K562 (cell line): ENCODE data around the gene ATF7IP. TPM values are rescaled to one million over a fixed set of nuclear protein-coding genes. Genes with fewer than 3 reads are reported as not detected.
A peak's percentile ranks its signal among the peaks of the same experiment; 100 is the strongest.

Experiments used
- ATAC-seq: fragments of 200-7000 bp; cut with Tn5 transposase; 3 replicates; pipeline ENCODE4 v1.9.1; 2020; ENCODE audit warnings: moderate library complexity
- BruUV-seq: library from RNA; stranded (reverse); fragments of 400-500 nt; replicated peaks from 2 replicates; lab custom pipeline; 2021; lab: Mats Ljungman, UMichigan
- CTCF ChIA-PET: fragments of 300-600 bp; formaldehyde crosslinking; extraction: SDS; loops from one replicate; lab custom pipeline; 2021; ENCODE audit warnings: low intra/inter-chr PET ratio; lab: Yijun Ruan, JAX
- POLR2A ChIA-PET: fragments of 300-600, 350-650 bp; sonication (Branson Sonifier 250); formaldehyde crosslinking; extraction: SDS; loops from one replicate; lab custom pipeline; 2021; ENCODE audit warnings: antibody characterized with exemption, inconsistent platforms; lab: Yijun Ruan, JAX
- DNase-seq, 4 experiments: peaks; one replicate each; pipeline versions ENCODE4 v3.0.0 to v3.0.0-alpha.2; 2011 to 2018; ENCODE audit warnings: low spot score in 3 of 4, mixed read lengths in 3 of 4; ENCODE audit errors: extremely low read depth in 1 of 4
- FAIRE-seq: peaks from 2 replicates; lab custom pipeline; 2011; peaks lifted over from hg19 to GRCh38; lab: Jason Lieb, UNC
- H2AFZ ChIP-seq: 2 replicates; pipeline ENCODE4 v1.6.0; 2011; ENCODE audit warnings: low read depth, low read length, control low read depth, inconsistent platforms
- H3K27ac ChIP-seq: fragments of 200-600 bp; 3 replicates; pipeline ENCODE4 v1.8.0; 2011; ENCODE audit warnings: low read depth, mild to moderate bottlenecking, control low read depth, inconsistent platforms, low read length, moderate library complexity, mixed read lengths; ENCODE audit errors: extremely low read depth
- H3K27me3 ChIP-seq, 2 experiments: fragments of 300-600 bp in 1 of 2; 2 replicates in 1 of 2; 3 replicates in 1 of 2; pipeline versions ENCODE4 v1.6.0 to v1.8.0; 2011; ENCODE audit warnings: inconsistent platforms in 2 of 2, low read length in 2 of 2, mild to moderate bottlenecking in 1 of 2, mixed read lengths in 1 of 2, moderate library complexity in 1 of 2; ENCODE audit not compliant: control insufficient read depth in 2 of 2, insufficient read depth in 2 of 2
- H3K36me3 ChIP-seq: fragments of 300-600 bp; 3 replicates; pipeline ENCODE4 v1.8.0; 2011; ENCODE audit warnings: mild to moderate bottlenecking, low read length, inconsistent platforms; ENCODE audit not compliant: control insufficient read depth, insufficient read depth
- H3K4me1 ChIP-seq, 2 experiments: fragments of 200-600 bp in 1 of 2; replicated peaks in 1 of 2; 2 replicates in 1 of 2; 3 replicates in 1 of 2; pipeline versions ENCODE4 v1.5.1 to v1.8.0; 2011; ENCODE audit warnings: inconsistent platforms in 2 of 2, low read length in 2 of 2, mild to moderate bottlenecking in 1 of 2, mixed read lengths in 1 of 2, moderate library complexity in 1 of 2; ENCODE audit not compliant: control insufficient read depth in 2 of 2, insufficient read depth in 2 of 2
- H3K4me2 ChIP-seq: 2 replicates; pipeline ENCODE4 v1.6.1; 2011; ENCODE audit warnings: low read length, control low read depth, inconsistent platforms, mixed read lengths; ENCODE audit not compliant: insufficient read depth
- H3K4me3 ChIP-seq: fragments of 200-600 bp; sonication (generic), shearing (Covaris generic); 2 replicates; pipeline ENCODE4 v1.5.1; 2016; ENCODE audit warnings: control low read depth, inconsistent platforms
- H3K79me2 ChIP-seq: fragments of 200-600 bp; 3 replicates; pipeline ENCODE4 v1.8.0; 2011; ENCODE audit warnings: low read length, inconsistent platforms; ENCODE audit not compliant: control insufficient read depth, insufficient read depth
- H3K9ac ChIP-seq, 2 experiments: 2 replicates each; pipeline versions ENCODE4 v1.6.0 to v1.6.1; 2011; ENCODE audit warnings: low read depth in 2 of 2, low read length in 2 of 2, control low read depth in 1 of 2, inconsistent platforms in 1 of 2, mild to moderate bottlenecking in 1 of 2, mixed read lengths in 1 of 2; ENCODE audit not compliant: insufficient read depth in 1 of 2
- H3K9me1 ChIP-seq: one replicate; pipeline ENCODE4 v1.6.0; 2011; ENCODE audit warnings: inconsistent platforms, mild to moderate bottlenecking, low read length, moderate library complexity; ENCODE audit not compliant: control insufficient read depth, insufficient read depth
- H3K9me3 ChIP-seq: replicated peaks from 2 replicates; pipeline ENCODE4 v1.5.1; 2011; ENCODE audit warnings: low read depth, low read length, inconsistent platforms; ENCODE audit not compliant: control insufficient read depth, insufficient read depth
- H4K20me1 ChIP-seq: replicated peaks from 2 replicates; pipeline ENCODE4 v1.6.1; 2011; ENCODE audit warnings: low read length, inconsistent platforms, mixed read lengths; ENCODE audit not compliant: control insufficient read depth, insufficient read depth
- CBX3 ChIP-seq, 2 experiments: IDR thresholded peaks; 1 replicate in 1 of 2; 2 replicates in 1 of 2; pipeline ENCODE4 v1.6.1; 2012; ENCODE audit warnings: inconsistent platforms in 2 of 2, low read length in 2 of 2, borderline replicate concordance in 1 of 2, control low read depth in 1 of 2
- DMBX1 ChIP-seq: fragments of 250-450 bp; sonication (Bioruptor Pico); IDR thresholded peaks from 2 replicates; pipeline ENCODE4 v1.8.0; 2022; ENCODE audit warnings: inconsistent platforms, mild to moderate bottlenecking, moderate library complexity, borderline replicate concordance
- GATA2 ChIP-seq: sonication (generic); formaldehyde crosslinking; IDR thresholded peaks from 2 replicates; pipeline ENCODE4 v1.4.0; 2020; ENCODE audit warnings: mild to moderate bottlenecking, missing genetic modification reagents
- HDAC6 ChIP-seq: IDR thresholded peaks from 2 replicates; pipeline ENCODE4 v1.6.1; 2012; ENCODE audit warnings: low read depth, mild to moderate bottlenecking, control low read depth, inconsistent platforms, low read length, moderate library complexity
- HEY1 ChIP-seq: fragments of 250-450 bp; sonication (Bioruptor Pico); IDR thresholded peaks from 2 replicates; pipeline ENCODE4 v1.5.0; 2020; ENCODE audit warnings: mild to moderate bottlenecking, moderate library complexity, borderline replicate concordance
- HMG20A ChIP-seq: fragments of 450-650 bp; formaldehyde crosslinking; conservative IDR thresholded peaks from 2 replicates; pipeline ENCODE4 v1.4.0; 2020; ENCODE audit warnings: mild to moderate bottlenecking, mixed read lengths
- JUNB ChIP-seq: fragments of 450-650 bp; formaldehyde crosslinking; conservative IDR thresholded peaks from 2 replicates; pipeline ENCODE4 v1.4.0; 2020; ENCODE audit warnings: mild to moderate bottlenecking
- LEF1 ChIP-seq: fragments of 450-650 bp; IDR thresholded peaks from 2 replicates; pipeline ENCODE4 v1.6.1; 2016; ENCODE audit warnings: mild to moderate bottlenecking
- MYBL2 ChIP-seq, 2 experiments: fragments of 450-650 bp in 1 of 2; sonication (generic) in 1 of 2; formaldehyde crosslinking in 1 of 2; IDR thresholded peaks; 2 replicates each; pipeline versions ENCODE4 v1.6.1 to v1.8.1; 2017 to 2022; ENCODE audit warnings: borderline replicate concordance in 1 of 2, inconsistent platforms in 1 of 2, low read depth in 1 of 2, mild to moderate bottlenecking in 1 of 2, missing genetic modification reagents in 1 of 2, moderate library complexity in 1 of 2
- SREBF1 ChIP-seq: fragments of 150-350 bp; IDR thresholded peaks from 2 replicates; pipeline ENCODE4 v1.6.1; 2014; ENCODE audit warnings: antibody characterized with exemption, low read depth, low read length, borderline replicate concordance
- TCF7L2 ChIP-seq: fragments of 150-350 bp; IDR thresholded peaks from 2 replicates; pipeline ENCODE4 v1.6.1; 2016; ENCODE audit warnings: low read depth, mild to moderate bottlenecking, low read length, moderate library complexity
- TRIM24 ChIP-seq, 2 experiments: fragments of 450-650 bp; IDR thresholded peaks; 2 replicates each; pipeline ENCODE4 v1.6.1; 2016
- WGBS: fragments of 100-300 bp; shearing (Covaris generic); methylation state at CpG from one replicate; pipeline ENCODE4 v1.1.6; 2016; ENCODE audit warnings: low coverage, mixed read lengths; ENCODE audit not compliant: insufficient coverage; ENCODE audit errors: missing lambda C conversion rate; 5-methylcytosine and 5-hydroxymethylcytosine counted together
- in situ Hi-C: fragments of 300-500 bp; cut with MboI; formaldehyde crosslinking; loops from 4 replicates; pipeline ENCODE4 v1.15.0; 2018; ENCODE audit warnings: inconsistent platforms, mixed read lengths
- intact Hi-C: fragments of 100-400 bp; cut with micrococcal nuclease; formaldehyde crosslinking; loops from 2 replicates; pipeline ENCODE4 v1.14.2; 2022
- polyA plus RNA-seq, 8 experiments: library from polyadenylated mRNA; depleted of rRNA in 4 of 8; stranded (reverse) in 5 of 8; unstranded in 3 of 8; fragments of >200 nt; fragmentation: Nextera tagmentation in 2 of 8; fragmentation: Illumina TruSeq in 1 of 8; extraction: Ambion mirVana in 2 of 8; extraction: Trizol in 1 of 8; gene quantifications; 2 replicates each; pipeline versions ENCODE4 v1.2.1 to v1.2.3, GENCODE V29; 2011 to 2014; ENCODE audit warnings: inconsistent platforms in 1 of 8, missing spikeins in 1 of 8
- total RNA-seq, 7 experiments: library from RNA; depleted of rRNA in 6 of 7; stranded (reverse); fragments of >200 nt in 6 of 7; fragmentation: Illumina TruSeq in 2 of 7; extraction: Trizol in 2 of 7; gene quantifications; 2 replicates each; pipeline versions ENCODE4 v1.2.1 to v1.2.3, GENCODE V29; 2011 to 2021; ENCODE audit warnings: low replicate concordance in 1 of 7
- TF ChIP-seq, protein P1 (sequence below): sonication (generic); formaldehyde crosslinking; IDR thresholded peaks from 2 replicates; pipeline ENCODE4 v1.8.1; 2022; ENCODE audit warnings: missing genetic modification reagents
- TF ChIP-seq, protein P2 (sequence below): IDR thresholded peaks from 2 replicates; pipeline ENCODE4 v1.6.1; 2016; ENCODE audit warnings: missing genetic modification characterization, missing compliant biosample characterization
- TF ChIP-seq, protein P3 (sequence below): fragments of 450-650 bp; IDR thresholded peaks from 2 replicates; pipeline ENCODE4 v1.6.1; 2016
- TF ChIP-seq, protein P4 (sequence below): fragments of 450-650 bp; IDR thresholded peaks from 2 replicates; pipeline ENCODE4 v1.6.1; 2016; ENCODE audit warnings: mild to moderate bottlenecking

Gene ATF7IP
- total and polyA plus RNA-seq, 9 of the 15 experiments (the other 6 are each of a cell fraction or from before 2014, with no cell fraction given): 2.8 to 27.1 (median 11.0) TPM

DNA sequence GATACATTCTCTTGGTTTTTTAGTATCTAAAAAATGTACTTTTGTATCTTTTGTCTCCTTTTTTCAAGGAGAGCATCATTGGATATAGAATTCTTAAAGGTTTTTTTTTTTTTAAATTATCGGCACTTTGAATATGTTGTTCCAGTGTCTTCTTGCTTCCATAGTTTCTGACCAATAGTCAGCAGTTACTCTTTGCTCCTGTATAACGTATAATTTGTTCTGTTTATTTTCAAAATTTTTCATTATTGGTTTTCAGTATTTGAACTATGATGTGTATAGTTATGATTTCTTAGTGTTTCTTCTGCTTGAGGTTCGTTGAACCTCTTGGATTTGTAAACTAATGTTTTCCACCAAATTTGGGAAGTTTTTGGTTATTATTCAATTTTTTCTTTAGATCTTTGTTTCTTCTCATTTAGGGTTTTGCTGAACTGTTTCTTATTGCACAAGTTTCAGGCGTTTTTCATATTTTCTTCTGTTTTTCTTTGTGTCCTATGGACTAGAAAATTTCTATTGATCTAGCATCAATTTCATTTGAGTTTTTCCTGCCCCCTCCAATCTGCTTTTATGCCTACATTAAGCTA is 108.3 kb downstream of the ATF7IP start:
- no peaks in the 10 kb centered on the region for H3K9me1 ChIP-seq
- 36% methylated on average over 4 of the region's 4 CpGs for WGBS
- no peak overlapping the region for H2AFZ ChIP-seq
- no peak overlapping the region for H3K27ac ChIP-seq
- H3K9me3 ChIP-seq: peaks cover 7% of the 10 kb centered on the region; the same call in 1 of the 2 replicates
- no peak overlapping the region for H3K4me3 ChIP-seq
- H3K79me2 ChIP-seq: no peaks in the 10 kb centered on the region
- ChIA-PET POLR2A (no interaction called here), CTCF (interaction anchor here (0.7 kb wide), 1 partner anchor 110 kb away, joined by 3 read pairs; no protein-coding TSS in a partner anchor)
- no peak for ATAC-seq
- intact Hi-C loops (no loop called here), in situ Hi-C loops (no loop called here)
- H3K9ac ChIP-seq: no peak overlapping the region
- H4K20me1 ChIP-seq: no peaks in the 10 kb centered on the region
- no peaks in the 10 kb centered on the region for H3K27me3 ChIP-seq
- peaks cover 27% of the 10 kb centered on the region; the same call in 2 of the 3 replicates for H3K36me3 ChIP-seq
- DNase-seq: peak in 1 of 4 experiments; percentile 4
- BruUV-seq: no TSS peak
- FAIRE-seq: no peak
- H3K4me1 ChIP-seq: no peaks in the 10 kb centered on the region
- no peak overlapping the region for H3K4me2 ChIP-seq
- TF ChIP-seq SREBF1: no peak
- TF ChIP-seq, protein P1, sequence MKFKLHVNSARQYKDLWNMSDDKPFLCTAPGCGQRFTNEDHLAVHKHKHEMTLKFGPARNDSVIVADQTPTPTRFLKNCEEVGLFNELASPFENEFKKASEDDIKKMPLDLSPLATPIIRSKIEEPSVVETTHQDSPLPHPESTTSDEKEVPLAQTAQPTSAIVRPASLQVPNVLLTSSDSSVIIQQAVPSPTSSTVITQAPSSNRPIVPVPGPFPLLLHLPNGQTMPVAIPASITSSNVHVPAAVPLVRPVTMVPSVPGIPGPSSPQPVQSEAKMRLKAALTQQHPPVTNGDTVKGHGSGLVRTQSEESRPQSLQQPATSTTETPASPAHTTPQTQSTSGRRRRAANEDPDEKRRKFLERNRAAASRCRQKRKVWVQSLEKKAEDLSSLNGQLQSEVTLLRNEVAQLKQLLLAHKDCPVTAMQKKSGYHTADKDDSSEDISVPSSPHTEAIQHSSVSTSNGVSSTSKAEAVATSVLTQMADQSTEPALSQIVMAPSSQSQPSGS (CRISPR knock-in tag): no peak
- no peak for TF ChIP-seq JUNB (CRISPR knock-in tag)
- TF ChIP-seq, protein P2, sequence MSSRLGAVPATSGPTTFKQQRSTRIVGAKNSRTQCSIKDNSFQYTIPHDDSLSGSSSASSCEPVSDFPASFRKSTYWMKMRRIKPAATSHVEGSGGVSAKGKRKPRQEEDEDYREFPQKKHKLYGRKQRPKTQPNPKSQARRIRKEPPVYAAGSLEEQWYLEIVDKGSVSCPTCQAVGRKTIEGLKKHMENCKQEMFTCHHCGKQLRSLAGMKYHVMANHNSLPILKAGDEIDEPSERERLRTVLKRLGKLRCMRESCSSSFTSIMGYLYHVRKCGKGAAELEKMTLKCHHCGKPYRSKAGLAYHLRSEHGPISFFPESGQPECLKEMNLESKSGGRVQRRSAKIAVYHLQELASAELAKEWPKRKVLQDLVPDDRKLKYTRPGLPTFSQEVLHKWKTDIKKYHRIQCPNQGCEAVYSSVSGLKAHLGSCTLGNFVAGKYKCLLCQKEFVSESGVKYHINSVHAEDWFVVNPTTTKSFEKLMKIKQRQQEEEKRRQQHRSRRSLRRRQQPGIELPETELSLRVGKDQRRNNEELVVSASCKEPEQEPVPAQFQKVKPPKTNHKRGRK (tag): peak; percentile 50
- no peak for TF ChIP-seq DMBX1
- TF ChIP-seq MYBL2 (IDR thresholded peaks at IDR 0.05; ENCODE audit: low read depth): peak; percentile 65
- TF ChIP-seq MYBL2 (CRISPR knock-in tag; IDR thresholded peaks at IDR 0.05; ENCODE audit: borderline replicate concordance): no peak
- no peak for TF ChIP-seq LEF1
- TF ChIP-seq, protein P3, sequence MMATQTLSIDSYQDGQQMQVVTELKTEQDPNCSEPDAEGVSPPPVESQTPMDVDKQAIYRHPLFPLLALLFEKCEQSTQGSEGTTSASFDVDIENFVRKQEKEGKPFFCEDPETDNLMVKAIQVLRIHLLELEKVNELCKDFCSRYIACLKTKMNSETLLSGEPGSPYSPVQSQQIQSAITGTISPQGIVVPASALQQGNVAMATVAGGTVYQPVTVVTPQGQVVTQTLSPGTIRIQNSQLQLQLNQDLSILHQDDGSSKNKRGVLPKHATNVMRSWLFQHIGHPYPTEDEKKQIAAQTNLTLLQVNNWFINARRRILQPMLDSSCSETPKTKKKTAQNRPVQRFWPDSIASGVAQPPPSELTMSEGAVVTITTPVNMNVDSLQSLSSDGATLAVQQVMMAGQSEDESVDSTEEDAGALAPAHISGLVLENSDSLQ: no peak
- no peak for TF ChIP-seq GATA2
- no peak for TF ChIP-seq HDAC6
- no peak for TF ChIP-seq TCF7L2
- TF ChIP-seq TRIM24 (IDR thresholded peaks at IDR 0.05): peak; percentile 46 to 73; a peak in 3 of 4 replicates
- TF ChIP-seq HEY1 (CRISPR knock-in tag): no peak
- TF ChIP-seq, protein P4, sequence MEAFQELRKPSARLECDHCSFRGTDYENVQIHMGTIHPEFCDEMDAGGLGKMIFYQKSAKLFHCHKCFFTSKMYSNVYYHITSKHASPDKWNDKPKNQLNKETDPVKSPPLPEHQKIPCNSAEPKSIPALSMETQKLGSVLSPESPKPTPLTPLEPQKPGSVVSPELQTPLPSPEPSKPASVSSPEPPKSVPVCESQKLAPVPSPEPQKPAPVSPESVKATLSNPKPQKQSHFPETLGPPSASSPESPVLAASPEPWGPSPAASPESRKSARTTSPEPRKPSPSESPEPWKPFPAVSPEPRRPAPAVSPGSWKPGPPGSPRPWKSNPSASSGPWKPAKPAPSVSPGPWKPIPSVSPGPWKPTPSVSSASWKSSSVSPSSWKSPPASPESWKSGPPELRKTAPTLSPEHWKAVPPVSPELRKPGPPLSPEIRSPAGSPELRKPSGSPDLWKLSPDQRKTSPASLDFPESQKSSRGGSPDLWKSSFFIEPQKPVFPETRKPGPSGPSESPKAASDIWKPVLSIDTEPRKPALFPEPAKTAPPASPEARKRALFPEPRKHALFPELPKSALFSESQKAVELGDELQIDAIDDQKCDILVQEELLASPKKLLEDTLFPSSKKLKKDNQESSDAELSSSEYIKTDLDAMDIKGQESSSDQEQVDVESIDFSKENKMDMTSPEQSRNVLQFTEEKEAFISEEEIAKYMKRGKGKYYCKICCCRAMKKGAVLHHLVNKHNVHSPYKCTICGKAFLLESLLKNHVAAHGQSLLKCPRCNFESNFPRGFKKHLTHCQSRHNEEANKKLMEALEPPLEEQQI: peak; percentile 67; the same call in 1 of the 2 replicates
- TF ChIP-seq CBX3 (IDR thresholded peaks at IDR 0.05; ENCODE audit: borderline replicate concordance in 1 of 2, low read length in 2 of 2): peak in 1 of 2 experiments; percentile 95; a peak in 2 of 3 replicates
- no peak for TF ChIP-seq HMG20A (CRISPR knock-in tag)
